Endothelial cell of umbilical vein (primary cell): Measurements from ENCODE around the gene BTBD8. TPM values are rescaled to one million over a fixed set of nuclear protein-coding genes. Genes with fewer than 3 reads are reported as not detected.

Experiments used
- BruUV-seq: library from RNA; stranded (reverse); fragments of 400-500 nt; replicated peaks from 2 replicates; lab custom pipeline; 2021; lab: Mats Ljungman, UMichigan
- CTCF ChIA-PET: fragments of 300-600, 350-600 bp; sonication (Branson Sonifier 250); formaldehyde crosslinking; loops from one replicate; lab custom pipeline; 2021; ENCODE audit warnings: antibody characterized with exemption, inconsistent platforms; lab: Charles Lee
- POLR2A ChIA-PET: fragments of 300-600, 350-600 bp; sonication (Branson Sonifier 250); formaldehyde crosslinking; loops from one replicate; lab custom pipeline; 2021; ENCODE audit warnings: antibody characterized with exemption, inconsistent platforms; lab: Charles Lee
- DNase-seq: peaks from one replicate; pipeline ENCODE4 v3.0.0-alpha.2; 2011; ENCODE audit warnings: low read depth, low spot score
- FAIRE-seq: peaks from 2 replicates; lab custom pipeline; 2011; peaks lifted over from hg19 to GRCh38; lab: Jason Lieb, UNC
- H2AFZ ChIP-seq: 2 replicates; pipeline ENCODE4 v1.6.0; 2012; ENCODE audit warnings: low read depth, low read length, control low read depth, inconsistent platforms
- H3K27ac ChIP-seq: 2 replicates; pipeline ENCODE4 v1.5.1; 2011; ENCODE audit warnings: low read depth, mild to moderate bottlenecking, control low read depth, low read length, moderate library complexity; ENCODE audit not compliant: insufficient read depth
- H3K27me3 ChIP-seq, 2 experiments: 2 replicates each; pipeline versions ENCODE4 v1.6.0 to v1.6.1; 2011; ENCODE audit warnings: low read length in 2 of 2, mixed read lengths in 1 of 2; ENCODE audit not compliant: control insufficient read depth in 2 of 2, insufficient read depth in 2 of 2
- H3K36me3 ChIP-seq, 2 experiments: 2 replicates in 1 of 2; 3 replicates in 1 of 2; pipeline ENCODE4 v1.5.1; 2011; ENCODE audit warnings: low read length in 2 of 2, mild to moderate bottlenecking in 1 of 2, moderate library complexity in 1 of 2; ENCODE audit not compliant: control insufficient read depth in 2 of 2, insufficient read depth in 2 of 2; ENCODE audit errors: extremely low read depth in 1 of 2
- H3K4me1 ChIP-seq: 3 replicates; pipeline ENCODE4 v1.5.1; 2011; ENCODE audit warnings: mild to moderate bottlenecking, low read length; ENCODE audit not compliant: control insufficient read depth, insufficient read depth; ENCODE audit errors: extremely low read depth
- H3K4me2 ChIP-seq: 2 replicates; pipeline ENCODE4 v1.6.1; 2011; ENCODE audit warnings: low read length, control low read depth, mixed read lengths; ENCODE audit not compliant: insufficient read depth
- H3K4me3 ChIP-seq, 3 experiments: fragments of 200-600 bp in 1 of 3; sonication (generic), shearing (Covaris generic) in 1 of 3; replicated peaks in 1 of 3; 2 replicates each; pipeline ENCODE4 v1.5.1; 2011 to 2016; ENCODE audit warnings: control low read depth in 3 of 3, low read length in 3 of 3, mild to moderate bottlenecking in 2 of 3, inconsistent platforms in 1 of 3, low read depth in 1 of 3, moderate library complexity in 1 of 3; ENCODE audit not compliant: insufficient read depth in 1 of 3
- H3K79me2 ChIP-seq: 2 replicates; pipeline ENCODE4 v1.6.0; 2012; ENCODE audit warnings: low read length, inconsistent platforms; ENCODE audit not compliant: control insufficient read depth, insufficient read depth
- H3K9ac ChIP-seq: replicated peaks from 2 replicates; pipeline ENCODE3; 2011; ENCODE audit warnings: low read length, control low read depth; ENCODE audit not compliant: insufficient read depth; ENCODE audit errors: extremely low read depth
- H3K9me1 ChIP-seq: replicated peaks from 3 replicates; pipeline ENCODE4 v1.6.0; 2011; ENCODE audit warnings: mild to moderate bottlenecking, low read length; ENCODE audit not compliant: control insufficient read depth, insufficient read depth; ENCODE audit errors: extremely low read depth
- H3K9me3 ChIP-seq: replicated peaks from 2 replicates; pipeline ENCODE4 v1.5.1; 2012; ENCODE audit warnings: low read length, inconsistent platforms; ENCODE audit not compliant: control insufficient read depth, insufficient read depth
- H4K20me1 ChIP-seq: replicated peaks from 2 replicates; pipeline ENCODE3; 2011; ENCODE audit warnings: mild to moderate bottlenecking, low read length; ENCODE audit not compliant: control insufficient read depth, insufficient read depth; ENCODE audit errors: extremely low read depth
- CTCF ChIP-seq, 2 donors: IDR thresholded peaks; 1 replicate in 1 of 2; 2 replicates in 1 of 2; pipeline ENCODE4 v1.5.1; 2011; ENCODE audit warnings: low read length in 2 of 2, mild to moderate bottlenecking in 2 of 2, moderate library complexity in 2 of 2, control low read depth in 1 of 2, inconsistent platforms in 1 of 2, low read depth in 1 of 2; ENCODE audit not compliant: insufficient read depth in 1 of 2; ENCODE audit errors: extremely low read depth in 1 of 2
- EZH2 ChIP-seq: IDR thresholded peaks from 2 replicates; pipeline ENCODE4 v1.6.1; 2012; ENCODE audit warnings: borderline replicate concordance, low read depth, mild to moderate bottlenecking, moderate library complexity, low read length, inconsistent platforms; ENCODE audit not compliant: severe bottlenecking
- GATA2 ChIP-seq: IDR thresholded peaks from 2 replicates; pipeline ENCODE4 v1.7.0; 2011; ENCODE audit warnings: low read depth, mild to moderate bottlenecking, moderate library complexity, mixed read lengths, low read length; ENCODE audit not compliant: insufficient read length, insufficient read depth
- MYC ChIP-seq: IDR thresholded peaks from one replicate; pipeline ENCODE4 v1.6.1; 2011; ENCODE audit warnings: mild to moderate bottlenecking, low read depth, low read length
- POLR2A ChIP-seq: IDR thresholded peaks from 2 replicates; pipeline ENCODE4 v1.6.1; 2012; ENCODE audit warnings: low read depth, mild to moderate bottlenecking, control low read depth, low read length
- dilution Hi-C: fragments of 300-500 bp; cut with MboI; formaldehyde crosslinking; loops from one replicate; pipeline ENCODE4 v1.15.0; 2019; ENCODE audit warnings: low sequenced_read_pairs; ENCODE audit not compliant: extremely low pct_ligation_motif_present
- intact Hi-C: fragments of 100-400 bp; cut with micrococcal nuclease; formaldehyde crosslinking; loops from one replicate; pipeline ENCODE4 v1.10.0; 2022
- polyA plus RNA-seq, 4 experiments: library from polyadenylated mRNA; depleted of rRNA in 3 of 4; stranded (reverse) in 3 of 4; unstranded in 1 of 4; fragments of >200 nt; gene quantifications; 2 replicates each; pipeline versions ENCODE4 v1.2.1 to v1.2.3, GENCODE V29; 2011 to 2012; ENCODE audit warnings: missing spikeins in 1 of 4
- total RNA-seq: library from RNA; stranded (reverse); gene quantifications from 2 replicates; pipeline ENCODE4 v1.2.3, GENCODE V29; 2021

The BTBD8 gene
- total and polyA plus RNA-seq, 2 donors (not counting 3 experiments of a cell fraction or from before 2014, with no cell fraction given), result 0.36 to 1.7 TPM

- no peak overlapping the region for H3K27ac ChIP-seq
- H4K20me1 ChIP-seq, result no peaks in the 10 kb centered on the region
- H3K36me3 ChIP-seq, result no peaks in the 10 kb centered on the region
- BruUV-seq, result no TSS peak
- dilution Hi-C loops (no loop called here), intact Hi-C loops (no loop called here)
- no peak for FAIRE-seq
- no peak overlapping the region for H3K4me2 ChIP-seq
- H3K9ac ChIP-seq, result no peak overlapping the region
- H2AFZ ChIP-seq, result no peak overlapping the region
- TF ChIP-seq CTCF (IDR thresholded peaks at IDR 0.05; ENCODE audit: extremely low read depth in 1 of 2, insufficient read depth in 1 of 2, low read depth in 1 of 2, low read length in 2 of 2), result no peak
- TF ChIP-seq GATA2, result no peak
- TF ChIP-seq EZH2, result no peak
- no peak for TF ChIP-seq POLR2A
- TF ChIP-seq MYC, result no peak
- ChIA-PET POLR2A (no interaction called here), CTCF (interaction anchor here (1.2 kb wide), 2 partner anchors 9 to 61 kb away, joined by 3 to 6 read pairs; no protein-coding TSS in a partner anchor)
- no peaks in the 10 kb centered on the region for H3K79me2 ChIP-seq
- no peaks in the 10 kb centered on the region for H3K9me3 ChIP-seq
- H3K9me1 ChIP-seq, result no peaks in the 10 kb centered on the region
- DNase-seq, result no peak
- H3K4me1 ChIP-seq, result no peaks in the 10 kb centered on the region
- H3K4me3 ChIP-seq, result no peak overlapping the region
- H3K27me3 ChIP-seq, result peaks cover 0 to 2% of the 10 kb centered on the region in 2 experiments
Observed at GRCh38 chr1:92230736-92231135, 150.6 kb downstream of the BTBD8 start.

Other genes starting within 250 kb of the BTBD8 start
- 10.5 and 13.4 TPM in 2 replicates for gene TGFBR3, start 194.2 kb upstream of the BTBD8 start, total RNA-seq
- gene TGFBR3, start 194.2 kb upstream of the BTBD8 start, polyA plus RNA-seq, result 7.2 and 8.0 TPM in 2 replicates
- not detected in 2 replicates for gene BRDT, start 130.9 kb upstream of the BTBD8 start, total RNA-seq
- gene BRDT, start 130.9 kb upstream of the BTBD8 start, polyA plus RNA-seq, result not detected in 2 replicates
- gene EPHX4, start 50.4 kb upstream of the BTBD8 start, total RNA-seq, result 8.7 and 11.2 TPM in 2 replicates
- gene EPHX4, start 50.4 kb upstream of the BTBD8 start, polyA plus RNA-seq, result 4.3 and 4.5 TPM in 2 replicates
- gene SETSIP, start 4.9 kb upstream of the BTBD8 start, total RNA-seq, result not detected in 2 replicates
- gene SETSIP, start 4.9 kb upstream of the BTBD8 start, polyA plus RNA-seq, result not detected in 2 replicates
- not detected in 2 replicates for gene C1orf146, start 137.6 kb downstream of the BTBD8 start, total RNA-seq
- gene C1orf146, start 137.6 kb downstream of the BTBD8 start, polyA plus RNA-seq, result not detected in 2 replicates
- gene GLMN, start 218.6 kb downstream of the BTBD8 start, total RNA-seq, result 13.2 and 13.7 TPM in 2 replicates
- 1.2 and 2.4 TPM in 2 replicates for gene GLMN, start 218.6 kb downstream of the BTBD8 start, polyA plus RNA-seq
- gene RPAP2, start 218.7 kb downstream of the BTBD8 start, total RNA-seq, result 23.5 and 24.9 TPM in 2 replicates
- gene RPAP2, start 218.7 kb downstream of the BTBD8 start, polyA plus RNA-seq, result 4.3 and 4.4 TPM in 2 replicates